ENCODE data around the gene SLC27A6. TPM values are rescaled to one million over a fixed set of nuclear protein-coding genes. Genes with fewer than 3 reads are reported as not detected.
"Not testable (repeated sequence)": the region's sequence is repeated elsewhere in the genome, so short reads cannot be mapped to it uniquely, and the experiment has no call there.

Gene SLC27A6
- total RNA-seq, 2 donors from 2014 or later, result 0.21 TPM; not detected in 1

GRCh38 chr5:128925973-128926372 lies 39.3 kb upstream of the SLC27A6 start:
- Histone ChIP-seq H3K4me1 (ENCODE audit: control insufficient read depth in 1 of 2, low read depth in 2 of 2) (no peaks in the 10 kb centered on the region), H3K27me3 (replicated peaks; ENCODE audit: insufficient read depth) (no peaks in the 10 kb centered on the region), H3K27ac (no peak overlapping the region), H3K4me3 (no peak overlapping the region), H3K36me3 (no peaks in the 10 kb centered on the region), H3K9me3 (no peaks in the 10 kb centered on the region)
- TF ChIP-seq CTCF (IDR thresholded peaks at IDR 0.05), result no peak
- no peak for DNase-seq (ENCODE audit: low spot score)
- no peak for ATAC-seq (ENCODE audit: insufficient number of reproducible peaks, low FRiP score, low read depth)

DNA sequence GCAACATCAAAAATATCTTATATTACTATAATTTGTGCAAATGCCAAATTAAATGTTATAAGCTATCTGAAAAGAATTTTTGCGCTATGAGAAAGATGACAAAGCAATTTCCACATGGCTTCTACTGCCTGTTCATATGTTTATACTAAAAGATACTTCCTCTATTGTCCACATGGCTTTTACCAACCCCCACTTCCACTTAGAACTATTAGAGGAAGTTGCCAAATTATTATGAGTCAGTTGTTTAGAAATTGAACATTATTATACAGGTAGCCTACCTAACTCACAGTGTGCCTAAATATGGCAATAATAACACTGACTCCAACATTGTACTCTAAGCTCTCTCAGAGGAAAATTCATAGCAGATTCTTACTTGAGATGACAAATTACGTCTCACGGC lies 37.6 kb upstream of the SLC27A6 start:
- Histone ChIP-seq H3K27ac (no peak overlapping the region), H3K36me3 (no peaks in the 10 kb centered on the region), H3K27me3 (replicated peaks; ENCODE audit: insufficient read depth) (no peaks in the 10 kb centered on the region), H3K9me3 (no peaks in the 10 kb centered on the region), H3K4me3 (no peak overlapping the region), H3K4me1 (ENCODE audit: control insufficient read depth in 1 of 2, low read depth in 2 of 2) (no peaks in the 10 kb centered on the region)
- ATAC-seq (ENCODE audit: insufficient number of reproducible peaks, low FRiP score, low read depth), result no peak
- no peak for TF ChIP-seq CTCF (IDR thresholded peaks at IDR 0.05)
- no peak for DNase-seq (ENCODE audit: low spot score)

DNA sequence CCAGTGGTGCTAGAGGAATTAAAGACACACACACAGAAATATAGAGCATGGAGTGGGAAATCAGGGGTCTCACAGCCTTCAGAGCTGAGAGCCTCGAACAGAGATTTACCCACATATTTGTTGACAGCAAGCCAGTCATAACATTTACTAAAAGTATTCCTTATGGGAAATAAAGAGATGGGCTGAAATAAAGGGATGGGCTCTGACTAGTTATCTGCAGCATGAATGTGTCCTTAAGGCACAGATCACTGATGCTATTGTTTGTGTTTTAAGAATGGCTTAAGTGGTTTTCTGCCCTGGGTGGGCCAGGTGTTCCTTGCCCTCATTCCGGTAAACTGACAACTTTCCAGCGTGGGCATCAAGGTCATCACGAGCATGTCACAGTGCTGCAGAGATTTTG lies 33.1 kb upstream of the SLC27A6 start:
- not testable (repeated sequence) for H3K36me3 ChIP-seq; H3K4me3 ChIP-seq; ATAC-seq (ENCODE audit: insufficient number of reproducible peaks, low FRiP score, low read depth); H3K27ac ChIP-seq; DNase-seq (ENCODE audit: low spot score); H3K27me3 ChIP-seq (replicated peaks; ENCODE audit: insufficient read depth); H3K4me1 ChIP-seq (ENCODE audit: control insufficient read depth in 1 of 2, low read depth in 2 of 2); H3K9me3 ChIP-seq

GRCh38 chr5:128943100-128943499 lies 22.2 kb upstream of the SLC27A6 start:
- not testable (repeated sequence) for H3K9me3 ChIP-seq; H3K4me3 ChIP-seq; DNase-seq (ENCODE audit: low spot score); H3K27me3 ChIP-seq (replicated peaks; ENCODE audit: insufficient read depth); ATAC-seq (ENCODE audit: insufficient number of reproducible peaks, low FRiP score, low read depth); H3K36me3 ChIP-seq; H3K4me1 ChIP-seq (ENCODE audit: control insufficient read depth in 1 of 2, low read depth in 2 of 2); H3K27ac ChIP-seq

- no peak for ATAC-seq (ENCODE audit: insufficient number of reproducible peaks, low FRiP score, low read depth)
- no peak for TF ChIP-seq CTCF (IDR thresholded peaks at IDR 0.05)
These were observed 15.3 kb upstream of the SLC27A6 start for GRCh38 chr5:128949847-128950546.

DNA sequence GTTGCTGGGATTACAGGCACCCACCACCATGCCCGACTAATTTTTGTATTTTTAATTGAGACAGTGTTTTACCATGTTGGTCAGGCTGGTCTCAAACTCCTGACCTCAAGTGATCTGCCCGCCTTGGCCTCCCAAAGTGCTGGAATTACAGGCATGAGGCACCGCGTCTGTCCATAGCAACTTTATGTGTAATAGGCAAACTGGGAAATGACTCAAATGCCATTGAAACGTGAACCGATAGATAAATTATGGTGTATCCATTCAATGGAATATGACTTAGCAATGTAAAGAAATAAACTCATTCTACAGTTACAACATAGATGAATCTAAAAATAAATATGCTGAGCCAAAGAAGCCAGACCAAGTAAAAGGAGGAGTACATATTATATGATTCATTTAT lies 14.0 kb upstream of the SLC27A6 start:
- not testable (repeated sequence) for H3K4me1 ChIP-seq (ENCODE audit: control insufficient read depth in 1 of 2, low read depth in 2 of 2); H3K9me3 ChIP-seq; H3K27me3 ChIP-seq (replicated peaks; ENCODE audit: insufficient read depth); H3K36me3 ChIP-seq; H3K4me3 ChIP-seq; DNase-seq (ENCODE audit: low spot score); H3K27ac ChIP-seq; ATAC-seq (ENCODE audit: insufficient number of reproducible peaks, low FRiP score, low read depth)

More at GRCh38 chr5:128949847-128950546, 15.3 kb upstream of the SLC27A6 start:
- DNase-seq (ENCODE audit: low spot score), result no peak
- Histone ChIP-seq H3K9me3 (no peaks in the 10 kb centered on the region), H3K36me3 (no peaks in the 10 kb centered on the region), H3K4me3 (no peak overlapping the region), H3K4me1 (ENCODE audit: control insufficient read depth in 1 of 2, low read depth in 2 of 2) (no peaks in the 10 kb centered on the region), H3K27ac (no peak overlapping the region), H3K27me3 (replicated peaks; ENCODE audit: insufficient read depth) (no peaks in the 10 kb centered on the region)

DNA sequence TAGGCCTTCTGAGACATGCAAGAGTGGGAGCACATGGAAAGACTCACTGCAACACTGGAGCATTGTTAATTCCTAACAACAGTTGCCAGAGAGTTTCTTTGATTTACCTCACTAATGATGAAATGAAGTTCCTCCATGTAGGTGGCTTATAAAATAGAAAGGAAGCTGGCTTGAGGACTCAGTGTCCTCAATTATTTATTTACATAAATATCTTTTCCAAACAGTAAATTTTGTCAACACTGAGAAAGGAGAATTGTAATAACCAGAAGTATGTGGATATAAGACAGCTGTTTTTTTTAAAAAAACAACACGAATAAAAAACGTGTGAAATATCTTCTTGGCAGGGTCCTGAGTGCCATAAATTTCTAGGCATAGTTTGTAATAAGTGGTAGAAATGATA lies 9.1 kb upstream of the SLC27A6 start:
- Histone ChIP-seq H3K4me3 (no peak overlapping the region), H3K27ac (no peak overlapping the region), H3K36me3 (no peaks in the 10 kb centered on the region), H3K4me1 (ENCODE audit: control insufficient read depth in 1 of 2, low read depth in 2 of 2) (no peaks in the 10 kb centered on the region), H3K27me3 (replicated peaks; ENCODE audit: insufficient read depth) (no peaks in the 10 kb centered on the region), H3K9me3 (no peaks in the 10 kb centered on the region)
- ATAC-seq (ENCODE audit: insufficient number of reproducible peaks, low FRiP score, low read depth) (no peak), DNase-seq (ENCODE audit: low spot score) (no peak)
- TF ChIP-seq CTCF (IDR thresholded peaks at IDR 0.05), result no peak

Data from thoracic aorta (tissue), 2 donors.